GM18867 (cell line): ENCODE measurements around the gene SERPINB2.
"Not testable (repeated sequence)": the region's sequence is repeated elsewhere in the genome, so short reads cannot be mapped to it uniquely, and the experiment has no call there.

Experiments used
- ATAC-seq: cut with Tn5 transposase; IDR thresholded peaks from one replicate; pipeline ENCODE4 v1.9.1; 2021; ENCODE audit warnings: mild to moderate bottlenecking, moderate library complexity; ENCODE audit not compliant: unreplicated experiment

SERPINB2 gene

DNA sequence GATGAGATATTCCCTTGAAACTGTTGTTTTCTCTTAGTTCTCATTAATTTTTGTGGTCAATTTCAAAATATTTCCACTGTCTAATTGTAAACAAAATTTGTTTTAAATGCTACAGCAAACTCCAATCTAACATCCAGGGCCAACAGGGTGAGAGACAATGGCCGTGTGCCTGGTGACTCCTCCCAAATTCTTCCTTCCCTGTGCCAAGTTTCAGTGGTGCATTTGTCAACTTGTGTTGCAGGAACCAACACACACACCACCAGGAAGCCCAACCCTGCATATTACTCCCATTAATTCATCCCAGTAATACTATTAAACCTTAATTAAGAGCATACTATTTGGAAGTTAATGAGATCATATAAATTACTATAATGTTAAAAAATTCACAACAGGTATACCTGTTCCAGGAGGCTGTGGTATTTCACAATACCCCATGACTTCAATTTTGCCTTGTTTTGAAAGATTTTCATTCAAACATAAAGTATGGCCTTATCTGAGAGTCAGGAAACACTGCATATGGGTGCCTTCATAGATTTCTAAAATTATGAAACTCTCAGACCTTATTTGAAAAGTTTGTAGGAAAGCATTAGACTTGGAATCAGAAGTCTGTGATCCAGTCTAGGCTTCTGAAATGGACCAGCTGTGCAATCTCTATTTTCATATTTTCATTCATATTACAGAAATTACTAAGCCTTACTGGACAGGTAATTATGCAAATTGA, 1.1 kb downstream of the SERPINB2 start:
- no peak for ATAC-seq

DNA sequence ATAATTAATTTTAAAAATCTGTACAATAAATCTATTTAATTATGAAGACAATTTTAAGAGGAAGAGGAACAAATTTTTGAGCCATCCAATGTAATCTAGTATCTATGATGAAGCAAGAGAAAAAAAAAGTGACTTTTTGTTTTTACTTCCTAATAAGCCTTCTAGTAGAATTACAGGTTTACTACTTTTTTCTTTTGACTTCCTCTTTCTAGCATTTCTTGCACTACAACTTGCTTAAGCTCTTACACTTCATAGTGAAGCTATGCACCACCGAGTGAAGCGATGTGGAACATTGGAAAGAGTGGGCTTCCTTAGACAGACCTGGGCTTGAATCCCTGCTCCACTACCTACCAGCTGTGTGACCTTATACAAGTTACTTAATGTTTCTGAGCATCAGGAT, 2.1 kb downstream of the SERPINB2 start:
- ATAC-seq: no peak

DNA sequence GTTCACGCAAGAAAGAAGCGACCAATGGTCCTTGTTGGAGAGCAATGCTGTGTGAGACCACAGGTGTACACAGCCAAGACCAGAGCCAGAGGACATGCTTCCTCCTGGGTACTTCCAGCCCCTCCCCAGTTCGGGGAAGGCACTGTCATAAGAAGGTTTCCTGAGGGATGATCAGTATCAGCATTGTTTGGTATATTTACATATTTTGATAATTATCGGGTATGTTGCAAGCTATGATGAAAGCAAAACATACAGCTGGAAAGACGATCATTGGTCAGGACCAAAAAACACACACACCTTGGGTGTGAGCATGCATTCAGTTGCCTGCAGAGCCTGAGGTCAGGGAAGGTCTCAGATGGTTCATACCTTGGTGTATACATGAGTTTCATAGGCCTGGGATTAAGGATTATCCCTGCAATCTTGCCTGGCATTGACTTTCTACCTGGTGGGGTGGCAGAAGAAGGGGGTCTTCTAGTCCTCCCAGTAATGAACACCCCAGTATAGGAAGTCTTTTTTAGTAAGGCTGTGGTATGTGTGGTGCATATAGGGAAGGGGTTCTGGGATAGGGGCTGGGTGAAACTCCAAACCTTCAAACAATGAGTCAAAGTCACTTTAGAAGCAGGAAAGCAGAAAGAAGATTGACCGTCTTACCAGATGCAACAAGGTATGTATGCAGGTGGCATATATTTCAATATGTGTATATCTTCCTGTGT, 2.9 kb downstream of the SERPINB2 start:
- no peak for ATAC-seq

DNA sequence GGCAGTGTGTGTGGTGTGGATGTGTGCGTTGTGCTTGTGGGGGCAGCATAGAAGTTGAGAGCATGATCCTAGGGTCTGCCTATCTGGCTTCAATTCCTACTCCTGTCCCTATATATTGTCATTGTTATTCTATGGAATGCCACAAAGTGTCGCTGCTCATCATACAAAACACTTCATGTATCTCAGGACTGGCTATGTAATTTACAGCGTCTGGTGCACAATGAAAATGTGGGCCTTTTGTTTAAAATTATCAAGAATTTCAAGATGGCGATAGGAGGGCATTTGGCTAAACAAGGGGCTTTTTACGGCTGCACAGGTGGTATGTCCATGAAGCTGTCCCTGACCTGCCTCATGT, 3.4 kb downstream of the SERPINB2 start:
- ATAC-seq: peak; percentile 86

DNA sequence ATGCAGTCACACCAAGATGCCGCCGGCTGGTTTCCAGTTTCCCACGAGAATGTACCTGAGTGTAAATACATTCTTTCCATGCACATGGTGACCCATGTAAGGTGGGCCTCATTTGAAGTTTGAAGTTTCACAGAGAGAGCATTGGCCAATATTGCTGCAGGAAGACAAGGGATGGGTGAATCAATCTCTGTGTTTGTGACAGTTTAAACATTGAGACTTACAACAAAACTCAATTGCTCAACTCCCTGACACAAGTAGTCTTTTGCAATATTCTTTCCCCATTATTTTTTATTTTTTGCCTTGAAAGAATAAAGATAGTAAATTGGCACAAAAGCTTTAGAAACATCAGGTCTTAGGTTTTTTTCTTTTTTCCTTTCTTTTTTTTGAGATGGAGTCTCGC, 5.1 kb downstream of the SERPINB2 start:
- no peak for ATAC-seq

DNA sequence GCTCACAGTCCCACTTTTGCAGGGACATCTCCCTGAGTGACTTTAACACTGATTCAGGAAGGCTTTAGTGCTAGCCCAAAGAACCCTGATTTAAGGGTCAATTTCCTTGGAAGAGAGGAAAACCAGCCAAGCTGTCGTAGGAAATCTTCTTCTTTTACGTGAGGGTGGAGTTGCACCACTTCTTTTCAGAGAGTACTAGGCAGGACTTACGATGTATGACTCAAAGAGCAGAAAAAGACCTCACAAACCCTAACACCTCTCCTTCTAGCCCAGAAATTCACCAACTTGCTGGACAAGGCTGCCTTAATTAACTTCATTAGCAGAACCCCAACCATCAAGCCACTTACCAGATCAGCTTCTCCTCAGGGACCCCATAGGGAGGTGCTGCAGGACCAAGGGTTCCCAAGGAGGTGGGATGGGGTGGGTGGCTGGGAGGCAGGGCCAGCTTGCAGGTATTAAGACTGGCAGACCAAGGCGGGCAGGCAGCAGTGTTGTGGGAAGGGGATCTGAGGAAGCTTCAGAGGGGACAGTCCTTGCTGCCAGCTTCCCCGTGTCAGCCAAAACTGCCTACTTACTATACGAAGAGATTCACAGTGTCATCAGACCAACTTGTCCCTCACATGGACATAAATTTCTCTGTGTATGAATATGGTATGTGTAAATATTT, 6.7 kb downstream of the SERPINB2 start:
- no peak for ATAC-seq

DNA sequence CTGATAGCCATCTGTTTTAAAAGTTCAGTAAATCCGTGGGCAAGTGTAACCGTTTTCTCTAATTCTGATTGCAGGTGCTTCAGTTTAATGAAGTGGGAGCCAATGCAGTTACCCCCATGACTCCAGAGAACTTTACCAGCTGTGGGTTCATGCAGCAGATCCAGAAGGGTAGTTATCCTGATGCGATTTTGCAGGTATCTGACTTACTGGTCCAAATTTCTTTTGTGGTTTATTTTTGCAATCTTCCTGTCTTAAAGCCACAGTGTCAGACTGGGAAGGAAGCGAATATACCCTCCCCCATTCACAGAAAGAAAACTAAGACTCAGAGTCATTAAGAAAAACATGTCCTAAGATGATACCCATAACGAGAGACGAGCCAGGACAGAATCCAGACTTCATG, 7.7 kb downstream of the SERPINB2 start:
- ATAC-seq: no peak

DNA sequence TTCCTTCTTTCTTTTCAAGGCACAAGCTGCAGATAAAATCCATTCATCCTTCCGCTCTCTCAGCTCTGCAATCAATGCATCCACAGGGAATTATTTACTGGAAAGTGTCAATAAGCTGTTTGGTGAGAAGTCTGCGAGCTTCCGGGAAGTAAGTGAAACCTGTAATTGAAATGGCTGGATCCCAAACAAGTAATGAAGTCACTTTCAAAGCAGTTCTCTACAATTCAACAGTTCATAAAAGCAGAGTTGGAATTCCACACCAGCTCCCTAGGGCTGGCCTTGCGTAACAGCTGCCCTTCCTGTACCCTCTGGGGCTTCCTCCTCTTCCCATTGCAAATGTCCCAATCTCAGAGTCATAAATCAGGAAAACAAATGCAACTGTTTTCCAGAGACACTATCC, 9.6 kb downstream of the SERPINB2 start:
- no peak for ATAC-seq

DNA sequence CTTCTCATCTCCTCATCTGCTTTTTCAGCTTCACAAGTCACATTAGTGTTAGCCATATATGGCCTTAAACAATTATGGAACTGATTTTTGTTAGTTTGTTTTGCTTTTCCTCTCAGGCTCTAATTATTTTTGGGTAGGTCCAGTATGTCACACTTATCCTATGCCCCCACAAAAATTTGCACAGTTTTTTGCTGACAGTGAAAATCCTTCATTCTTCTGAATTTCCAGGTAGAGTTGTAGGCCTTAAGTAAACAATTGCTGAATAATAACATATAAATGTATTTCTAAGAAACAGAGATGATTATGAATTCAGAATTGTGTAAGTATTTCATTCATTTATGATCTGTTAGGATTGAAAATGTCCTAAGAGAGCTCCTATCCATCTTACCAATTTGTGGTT, 11.7 kb downstream of the SERPINB2 start:
- no peak for ATAC-seq

DNA sequence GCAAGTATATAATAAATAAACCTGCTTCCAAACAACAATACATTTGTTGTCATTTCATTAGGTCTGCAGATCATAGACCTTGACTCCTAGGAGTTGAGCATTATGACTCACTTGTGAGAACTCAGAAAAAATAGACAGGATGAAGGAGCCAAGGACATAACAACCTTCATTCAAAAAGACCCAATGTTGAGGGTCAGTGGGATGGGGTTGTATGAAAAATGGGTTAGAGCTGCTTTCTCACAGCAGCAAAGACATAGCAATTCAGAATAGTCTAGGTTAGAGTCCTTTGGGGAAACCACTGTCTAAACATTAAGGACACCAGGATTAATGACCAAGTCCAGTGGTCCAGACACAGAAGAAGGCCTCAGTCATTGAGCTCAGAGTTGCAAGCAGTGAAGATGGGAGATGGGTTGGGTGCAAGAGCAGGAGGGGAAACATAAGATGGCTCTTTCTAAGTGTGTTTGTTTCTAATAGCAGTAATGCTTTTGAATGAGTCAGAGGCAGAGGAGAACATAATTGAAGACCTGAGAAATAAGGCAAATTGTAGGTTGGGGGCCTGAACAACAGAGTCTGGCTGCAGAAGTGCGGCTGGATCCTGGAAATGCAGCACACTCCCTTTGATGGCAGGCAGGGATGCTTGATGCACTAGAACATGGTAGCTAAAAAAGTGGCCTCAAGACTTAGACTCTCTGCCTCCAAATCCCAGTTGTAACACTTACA, 16.5 kb downstream of the SERPINB2 start:
- no peak for ATAC-seq

DNA sequence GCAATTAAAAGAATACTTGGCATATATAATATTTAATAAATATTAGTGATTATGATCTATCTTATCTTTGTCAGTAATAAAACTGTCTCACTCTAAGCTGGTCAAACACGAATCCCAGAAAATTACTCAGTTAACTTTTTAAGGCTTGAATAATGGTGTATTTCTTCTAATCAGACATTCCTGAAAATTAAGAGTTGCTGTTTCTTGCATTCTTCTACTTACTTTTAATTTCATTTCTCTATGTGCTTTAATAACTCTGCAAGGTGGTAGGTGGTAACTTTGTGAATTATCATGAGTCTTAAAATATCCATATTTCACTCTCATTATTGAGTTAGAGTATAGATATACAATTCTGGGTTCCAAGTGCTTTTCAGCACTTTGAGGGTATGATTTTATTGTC, 17.2 kb downstream of the SERPINB2 start:
- ATAC-seq: no peak

DNA sequence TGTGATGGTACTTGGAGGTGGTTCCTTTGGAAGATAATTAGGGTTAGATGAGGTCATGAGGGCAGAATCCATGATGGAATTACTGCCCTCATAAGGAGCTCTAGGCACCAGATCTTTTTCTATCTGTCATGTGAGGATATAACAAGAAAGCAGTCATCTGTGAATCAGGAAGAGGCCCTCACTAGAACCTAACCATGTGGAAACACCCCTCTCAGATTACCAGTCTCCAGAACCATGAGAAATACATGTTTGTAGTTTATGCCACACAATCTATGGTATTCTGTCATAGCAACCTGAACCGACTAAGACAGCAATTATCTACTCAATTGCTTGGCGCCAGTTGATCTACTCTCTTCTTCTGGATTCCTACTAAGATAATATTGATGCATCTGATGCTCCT, 17.9 kb downstream of the SERPINB2 start:
- ATAC-seq: no peak

DNA sequence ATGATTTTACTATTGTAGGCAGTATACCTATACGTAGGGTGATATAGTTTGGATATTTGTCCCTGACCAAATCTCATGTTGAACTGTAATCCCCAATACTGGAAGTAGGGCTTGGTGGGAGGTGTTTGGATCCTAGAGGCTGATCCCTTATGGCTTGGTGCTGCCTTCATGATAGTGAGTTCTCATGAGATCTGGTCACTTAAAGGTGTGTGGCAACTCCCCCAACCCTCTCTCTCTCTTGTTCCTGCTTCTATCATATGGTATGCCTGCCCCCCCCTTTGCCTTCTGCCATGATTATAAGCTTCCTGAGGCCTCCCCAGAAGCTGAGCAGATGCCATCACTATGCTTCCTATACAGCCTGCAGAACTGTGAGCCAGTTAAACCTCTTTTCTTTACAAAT, 18.6 kb downstream of the SERPINB2 start:
- no peak for ATAC-seq

DNA sequence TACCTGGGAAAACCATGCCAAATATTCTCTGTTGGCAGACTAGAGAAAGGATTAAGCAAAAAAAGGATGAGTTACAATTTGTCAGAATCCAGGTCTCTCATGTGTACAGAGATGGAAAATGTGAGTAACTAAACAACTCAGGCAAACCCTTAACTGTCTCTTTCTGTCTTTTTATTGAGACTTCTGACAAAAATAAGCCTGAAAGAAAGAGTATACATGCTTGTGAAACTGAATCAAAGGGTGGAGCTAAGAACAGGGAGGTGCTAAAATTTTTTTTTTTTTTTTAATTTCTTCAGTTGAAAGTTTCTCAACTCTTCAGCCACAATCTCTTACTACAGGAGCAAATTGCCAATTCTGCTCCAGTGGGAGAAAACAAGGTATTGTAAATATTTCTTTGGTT, 20.2 kb downstream of the SERPINB2 start, which contains the start of gene SERPINB10:
Gene SERPINB10, plus strand, starts transcription at position 295 of the 400 bp plus-strand sequence. CDS start 7,553 bp downstream, outside the sequence.
- peak; percentile 76 for ATAC-seq

DNA sequence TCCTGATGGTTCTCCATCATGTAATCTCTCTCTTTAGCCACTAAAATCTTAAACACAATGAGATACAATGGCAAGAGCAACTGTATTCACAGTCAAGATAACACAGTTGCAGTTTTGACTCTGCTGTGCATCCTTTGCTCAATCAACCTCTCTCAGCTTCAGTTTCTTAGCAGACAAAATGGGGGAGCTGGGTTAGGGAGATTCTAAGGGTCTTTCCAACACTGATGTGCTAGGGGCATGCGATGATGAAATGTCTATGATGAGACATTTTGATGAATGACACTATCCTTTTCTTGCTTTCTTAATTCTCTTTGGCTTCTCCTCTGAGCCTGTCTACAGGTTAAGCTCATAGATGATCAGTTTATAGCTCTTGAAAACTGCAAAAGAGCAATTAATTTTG, 21.4 kb downstream of the SERPINB2 start:
- ATAC-seq: peak; percentile 32

DNA sequence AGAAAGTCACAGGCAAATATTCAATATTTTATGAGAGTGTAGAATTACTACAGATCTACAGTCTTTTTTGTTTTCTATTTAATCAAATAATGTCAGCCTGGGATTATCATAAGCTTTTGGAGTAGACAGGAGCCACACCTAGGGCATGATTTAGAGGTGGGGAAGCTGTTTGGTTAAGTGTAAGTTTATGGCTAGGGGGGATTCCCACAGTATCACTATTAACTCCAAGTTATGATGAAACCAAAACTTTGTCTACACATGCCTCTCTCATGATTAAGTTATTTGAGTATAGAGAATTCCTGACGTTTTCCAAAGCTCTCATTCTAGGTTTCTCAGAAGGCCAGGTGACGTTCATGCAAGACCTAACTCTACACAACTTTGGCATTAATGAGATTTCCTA, 22.4 kb downstream of the SERPINB2 start:
- peak; percentile 67 for ATAC-seq

DNA sequence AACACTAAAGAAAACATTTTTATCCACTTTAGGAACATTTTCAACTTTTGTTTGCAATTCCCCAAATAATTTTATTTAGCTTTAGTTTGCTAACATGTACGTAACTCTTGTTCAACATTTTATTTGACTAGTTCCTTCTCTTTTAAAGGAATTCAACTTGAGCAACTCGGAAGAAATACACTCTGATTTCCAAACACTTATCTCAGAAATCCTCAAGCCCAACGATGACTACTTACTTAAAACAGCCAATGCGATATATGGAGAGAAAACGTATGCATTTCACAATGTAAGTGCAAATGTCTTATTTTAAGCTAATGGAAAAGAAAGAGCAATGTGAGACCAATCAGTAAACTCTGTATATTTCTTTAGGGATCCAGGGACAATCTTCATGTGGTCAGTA, 30.3 kb downstream of the SERPINB2 start:
- ATAC-seq: no peak

DNA sequence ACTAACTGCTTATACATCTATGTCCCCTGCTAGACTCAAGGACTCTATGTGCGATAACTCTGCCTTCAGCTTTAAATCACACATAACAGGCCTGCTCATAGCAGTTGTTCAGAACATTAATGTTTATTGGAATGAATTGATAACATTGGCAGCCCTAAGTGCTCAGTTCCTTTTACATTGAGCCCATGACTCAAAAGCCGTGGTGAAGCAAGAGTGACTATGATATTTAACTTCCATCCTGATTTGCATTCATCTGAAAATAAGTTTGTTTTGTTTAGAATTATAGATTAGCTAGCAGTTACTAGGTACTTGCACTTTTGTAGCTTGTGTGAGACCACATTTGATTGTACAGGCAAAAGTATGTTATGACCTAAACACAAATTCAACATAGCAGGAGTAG, 34.5 kb downstream of the SERPINB2 start:
- ATAC-seq: no peak

DNA sequence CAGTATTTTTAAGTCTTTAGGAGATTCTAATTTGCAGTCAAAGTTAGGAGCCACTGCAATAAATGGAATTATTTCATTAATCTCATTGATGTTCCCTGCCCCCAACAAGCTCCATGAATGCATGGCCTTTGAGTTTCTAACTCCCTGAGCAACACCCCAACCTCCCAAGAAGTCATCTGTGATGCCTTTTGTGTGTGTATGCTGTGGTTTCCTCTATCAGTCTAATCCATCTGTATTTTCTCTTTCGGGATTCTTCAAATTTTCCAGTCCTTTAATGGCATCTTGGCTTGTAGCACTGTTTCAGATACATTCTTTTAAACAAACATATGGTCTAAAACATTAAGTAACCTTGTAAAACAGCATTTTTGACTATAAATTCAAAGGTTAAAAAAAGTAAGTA, 37.0 kb downstream of the SERPINB2 start:
- no peak for ATAC-seq

DNA sequence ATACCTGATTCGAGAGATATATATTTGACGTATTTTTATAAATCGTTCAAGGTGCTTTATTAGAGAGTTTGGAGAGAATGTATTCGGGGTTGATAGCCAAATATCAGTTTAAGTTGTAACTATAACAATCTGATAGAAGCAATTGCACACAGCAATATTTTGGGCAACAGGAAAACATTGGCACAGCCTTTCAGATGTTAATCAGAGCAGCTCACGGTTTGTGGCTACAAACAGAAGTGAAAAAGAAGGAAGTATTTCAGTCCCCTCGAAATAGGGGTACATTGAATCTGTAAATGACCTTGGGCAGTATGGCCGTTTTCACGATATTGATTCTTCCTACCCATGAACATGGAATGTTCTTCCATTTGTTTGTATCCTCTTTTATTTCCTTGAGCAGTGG, 40.8 kb downstream of the SERPINB2 start:
- ATAC-seq: no peak

DNA sequence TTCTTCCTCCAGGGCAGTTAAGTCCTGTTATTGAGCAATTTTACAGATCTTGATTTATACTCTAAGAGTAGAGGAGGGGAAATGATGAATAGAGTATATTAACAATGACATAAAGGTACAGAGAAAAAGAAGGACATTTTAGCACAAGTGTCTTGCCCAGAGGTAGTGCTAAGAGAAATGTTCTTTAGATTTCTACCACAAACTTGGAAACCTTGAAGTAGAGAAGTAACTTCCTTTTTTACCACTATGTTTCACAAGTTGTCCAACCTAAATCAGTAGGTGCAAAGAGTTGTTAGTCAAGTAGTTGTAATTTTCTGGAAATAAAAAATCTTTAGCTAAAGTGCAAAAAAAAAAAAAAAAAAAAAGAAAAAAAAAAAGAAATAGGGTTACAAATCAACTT, 41.9 kb downstream of the SERPINB2 start:
- ATAC-seq: not testable (repeated sequence)
